Cerebellar cortex (tissue), 1 donor: ENCODE results near the gene GOLGA6L10.
"Not testable (repeated sequence)": the region's sequence is repeated elsewhere in the genome, so short reads cannot be mapped to it uniquely, and the experiment has no call there.

Experiments
- DNase-seq: peaks from one replicate; pipeline ENCODE4 v3.0.0-alpha.2; 2015; ENCODE audit warnings: low spot score

GOLGA6L10 gene

GRCh38 chr15:82299511-82299914 is 49.8 kb downstream of the GOLGA6L10 start:
- not testable (repeated sequence) for DNase-seq

- DNase-seq: no peak
Observed at GRCh38 chr15:82298520-82298919, 50.8 kb downstream of the GOLGA6L10 start.

- no peak for DNase-seq
Observed at GRCh38 chr15:82298032-82298431, 51.2 kb downstream of the GOLGA6L10 start.

- no peak for DNase-seq
Observed at GRCh38 chr15:82297546-82297945, 51.7 kb downstream of the GOLGA6L10 start.

GRCh38 chr15:82294061-82294690 is 55.1 kb downstream of the GOLGA6L10 start:
- no peak for DNase-seq

- DNase-seq: no peak
Observed at GRCh38 chr15:82292271-82292670, 57.0 kb downstream of the GOLGA6L10 start.
